Neuron (in vitro differentiated cells): Measurements from ENCODE around the gene PPARA.
"Not testable (repeated sequence)": the region's sequence is repeated elsewhere in the genome, so short reads cannot be mapped to it uniquely, and the experiment has no call there.

Experiments used
- H2AFZ ChIP-seq: one replicate; pipeline ENCODE4 v1.6.1; 2013; ENCODE audit warnings: low read depth, mild to moderate bottlenecking, inconsistent platforms, low read length, moderate library complexity
- H3K27me3 ChIP-seq: one replicate; pipeline ENCODE4 v1.6.1; 2013; ENCODE audit warnings: low read length; ENCODE audit not compliant: insufficient read depth
- H3K36me3 ChIP-seq: one replicate; pipeline ENCODE4 v1.6.1; 2013; ENCODE audit warnings: low read length; ENCODE audit not compliant: insufficient read depth
- H3K4me1 ChIP-seq: one replicate; pipeline ENCODE4 v1.6.1; 2013; ENCODE audit warnings: low read length; ENCODE audit not compliant: insufficient read depth
- H3K4me3 ChIP-seq: 2 replicates; pipeline ENCODE4 v1.5.1; 2013; ENCODE audit warnings: mild to moderate bottlenecking, low read length, moderate library complexity
- H3K9me3 ChIP-seq: one replicate; pipeline ENCODE4 v1.6.1; 2013; ENCODE audit warnings: low read length

PPARA gene

GRCh38 chr22:46185283-46185682 is 35.0 kb downstream of the PPARA start:
- Histone ChIP-seq H3K4me3 (no peak overlapping the region), H2AFZ (no peak overlapping the region), H3K9me3 (peaks cover 9% of the 10 kb centered on the region), H3K27me3 (no peaks in the 10 kb centered on the region), H3K36me3 (no peaks in the 10 kb centered on the region), H3K4me1 (no peaks in the 10 kb centered on the region)

DNA sequence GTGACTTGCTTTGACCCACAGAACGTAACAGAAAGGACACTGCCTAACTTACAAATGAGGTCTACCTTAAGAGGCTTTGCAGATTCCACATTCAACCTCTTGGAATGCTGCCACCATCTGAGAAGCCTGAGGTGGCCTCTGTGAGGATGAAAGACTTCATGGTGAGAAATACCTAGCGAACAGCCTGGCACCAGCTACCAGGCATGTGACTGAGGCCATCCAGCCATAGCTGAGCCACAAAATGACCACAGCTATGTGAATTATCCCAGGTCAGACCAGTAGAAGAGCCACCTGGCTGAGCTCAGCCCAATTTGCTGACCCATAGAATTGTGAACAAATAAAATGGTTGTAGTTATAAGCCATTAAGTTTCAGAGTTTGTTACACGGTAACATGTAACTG is 37.5 kb downstream of the PPARA start:
- H2AFZ ChIP-seq: no peak overlapping the region
- no peak overlapping the region for H3K4me3 ChIP-seq
- no peaks in the 10 kb centered on the region for H3K27me3 ChIP-seq
- H3K36me3 ChIP-seq: no peaks in the 10 kb centered on the region
- no peaks in the 10 kb centered on the region for H3K4me1 ChIP-seq
- H3K9me3 ChIP-seq: no peaks in the 10 kb centered on the region

DNA sequence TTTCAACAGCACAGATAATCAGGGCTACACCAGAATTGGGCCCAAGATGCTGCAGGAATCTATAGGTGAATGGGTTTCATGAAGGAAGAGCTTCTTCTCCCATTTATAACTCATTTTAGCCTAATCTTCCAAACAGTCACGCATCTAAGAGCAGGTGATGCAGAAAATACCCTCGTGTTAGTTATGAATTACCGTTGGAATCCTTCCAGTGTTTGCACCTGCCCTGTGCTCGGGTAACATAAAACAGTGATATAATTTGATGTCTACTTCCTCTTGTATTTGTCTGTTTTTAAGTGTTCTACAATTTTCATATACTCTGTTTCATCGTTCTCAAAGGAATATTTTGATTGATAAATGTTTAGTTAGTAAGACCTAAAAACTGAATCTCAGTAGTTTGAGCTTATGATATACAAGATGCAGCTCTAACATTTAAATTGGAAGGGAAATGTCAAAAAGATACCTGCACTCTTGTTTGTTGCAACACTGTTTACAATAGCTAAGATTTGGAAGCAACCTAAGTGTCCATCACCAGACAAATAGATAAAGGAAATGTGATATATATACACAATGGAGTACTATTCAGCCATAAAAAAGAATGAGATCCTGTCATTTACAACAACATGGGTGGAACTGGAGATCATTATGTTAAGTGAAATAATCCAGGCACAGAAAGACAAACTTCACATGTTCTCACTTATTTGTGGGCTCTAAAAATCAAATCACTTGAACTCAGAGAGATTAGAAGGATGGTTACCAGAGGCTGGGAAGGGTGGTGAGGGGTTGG is 42.1 kb downstream of the PPARA start:
- Histone ChIP-seq H2AFZ (no peak overlapping the region), H3K27me3 (no peaks in the 10 kb centered on the region), H3K4me3 (no peak overlapping the region), H3K9me3 (no peaks in the 10 kb centered on the region), H3K36me3 (no peaks in the 10 kb centered on the region), H3K4me1 (no peaks in the 10 kb centered on the region)

DNA sequence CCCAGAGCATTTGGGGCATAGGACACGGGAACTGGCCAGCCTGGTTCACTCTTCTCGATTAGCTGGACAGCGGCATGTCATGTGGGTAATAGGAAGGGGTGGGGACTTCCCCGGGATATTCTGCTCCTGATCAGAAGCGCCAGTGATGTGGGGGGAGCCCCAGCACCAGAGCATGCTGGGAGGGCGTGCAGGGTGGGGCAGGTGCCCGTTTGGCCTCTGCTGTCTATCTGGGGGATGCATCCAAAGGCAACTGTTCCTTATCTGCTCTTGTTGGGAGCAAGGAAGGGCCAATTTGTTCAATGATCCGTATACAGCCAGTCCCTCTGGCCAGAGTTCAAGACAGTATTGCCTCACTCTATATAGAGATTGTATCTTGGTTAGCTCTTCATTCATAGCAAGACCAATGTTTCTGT is 43.6 kb downstream of the PPARA start:
- Histone ChIP-seq H3K4me1 (no peaks in the 10 kb centered on the region), H3K9me3 (no peaks in the 10 kb centered on the region), H3K4me3 (no peak overlapping the region), H2AFZ (no peak overlapping the region), H3K36me3 (no peaks in the 10 kb centered on the region), H3K27me3 (no peaks in the 10 kb centered on the region)

DNA sequence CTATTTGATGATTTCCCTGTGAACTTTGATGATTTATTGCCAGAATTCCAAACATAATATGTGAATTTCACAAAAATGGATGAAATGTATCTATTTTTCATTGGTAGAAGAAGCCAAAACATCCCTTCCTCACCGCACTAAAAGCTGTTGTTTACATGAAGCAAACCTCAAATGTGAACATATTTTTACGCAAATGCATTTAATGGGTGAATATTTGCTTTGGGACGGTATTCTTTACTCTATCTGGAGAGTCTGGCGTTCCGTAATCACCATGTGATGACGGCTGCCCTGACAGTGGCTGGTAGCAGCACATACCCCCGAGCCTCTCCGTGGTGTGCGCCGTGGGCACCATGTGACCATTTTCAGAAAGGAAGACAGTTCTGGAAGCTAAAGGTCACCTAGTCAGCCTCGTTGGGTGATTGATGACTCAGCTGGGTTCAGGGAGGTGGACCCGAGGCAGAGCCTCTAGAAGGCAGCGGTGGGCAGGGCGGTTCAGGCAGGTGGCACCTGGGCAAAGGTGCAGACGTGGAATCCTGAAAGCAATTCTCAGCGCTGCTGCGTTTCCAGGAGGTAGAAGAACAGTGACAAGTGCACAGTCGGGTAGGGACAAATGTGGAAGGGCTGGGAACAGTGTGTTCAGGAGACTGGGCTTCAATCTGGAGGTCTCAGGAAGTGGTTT is 45.3 kb downstream of the PPARA start:
- Histone ChIP-seq H3K27me3 (no peaks in the 10 kb centered on the region), H3K4me3 (no peak overlapping the region), H3K4me1 (no peaks in the 10 kb centered on the region), H3K36me3 (no peaks in the 10 kb centered on the region), H3K9me3 (no peaks in the 10 kb centered on the region), H2AFZ (no peak overlapping the region)

GRCh38 chr22:46196278-46196677 is 46.0 kb downstream of the PPARA start:
- peaks cover under 1% of the 10 kb centered on the region for H3K9me3 ChIP-seq

DNA sequence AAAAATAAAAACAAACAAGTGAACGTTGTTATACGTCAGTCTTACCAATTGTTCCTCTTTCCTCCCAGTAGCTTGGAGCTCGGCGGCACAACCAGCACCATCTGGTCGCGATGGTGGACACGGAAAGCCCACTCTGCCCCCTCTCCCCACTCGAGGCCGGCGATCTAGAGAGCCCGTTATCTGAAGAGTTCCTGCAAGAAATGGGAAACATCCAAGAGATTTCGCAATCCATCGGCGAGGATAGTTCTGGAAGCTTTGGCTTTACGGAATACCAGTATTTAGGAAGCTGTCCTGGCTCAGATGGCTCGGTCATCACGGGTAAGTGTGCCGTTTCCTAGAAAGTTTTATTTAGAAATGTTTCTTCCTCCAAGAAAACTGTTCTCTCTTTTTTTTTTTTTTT is 47.9 kb downstream of the PPARA start:
- no peaks in the 10 kb centered on the region for H3K4me1 ChIP-seq
- H3K27me3 ChIP-seq: no peaks in the 10 kb centered on the region
- no peaks in the 10 kb centered on the region for H3K36me3 ChIP-seq
- H3K9me3 ChIP-seq: peaks cover 2% of the 10 kb centered on the region
- H3K4me3 ChIP-seq: no peak overlapping the region
- no peak overlapping the region for H2AFZ ChIP-seq

More at GRCh38 chr22:46196278-46196677, 46.0 kb downstream of the PPARA start:
- Histone ChIP-seq H3K4me3 (no peak overlapping the region), H3K4me1 (no peaks in the 10 kb centered on the region), H2AFZ (no peak overlapping the region), H3K27me3 (no peaks in the 10 kb centered on the region), H3K36me3 (no peaks in the 10 kb centered on the region)

DNA sequence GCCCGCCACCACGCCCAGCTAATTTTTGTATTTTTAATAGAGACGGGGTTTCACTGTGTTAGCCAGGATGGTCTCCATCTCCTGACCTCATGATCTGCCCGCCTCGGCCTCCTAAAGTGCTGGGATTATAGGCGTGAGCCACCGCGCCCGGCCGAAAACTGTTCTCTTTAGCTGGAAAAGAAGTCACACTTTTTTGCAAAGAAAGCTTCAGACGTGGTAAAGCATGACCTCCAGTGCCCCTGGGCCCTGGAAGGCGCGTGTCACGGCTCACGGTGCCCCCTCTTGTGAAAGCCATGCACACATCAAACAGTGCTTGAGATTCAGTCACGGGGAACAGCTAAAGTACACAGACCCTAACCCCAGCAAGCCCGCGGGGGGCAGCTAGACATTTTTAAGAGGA is 48.5 kb downstream of the PPARA start:
- not testable (repeated sequence) for H2AFZ ChIP-seq, H3K27me3 ChIP-seq, H3K4me3 ChIP-seq, H3K36me3 ChIP-seq, H3K4me1 ChIP-seq, H3K9me3 ChIP-seq

- Histone ChIP-seq H3K9me3 (peaks cover 6% of the 10 kb centered on the region), H3K4me3 (no peak overlapping the region), H3K27me3 (no peaks in the 10 kb centered on the region)
Observed at GRCh38 chr22:46201059-46201757, 50.9 kb downstream of the PPARA start.

DNA sequence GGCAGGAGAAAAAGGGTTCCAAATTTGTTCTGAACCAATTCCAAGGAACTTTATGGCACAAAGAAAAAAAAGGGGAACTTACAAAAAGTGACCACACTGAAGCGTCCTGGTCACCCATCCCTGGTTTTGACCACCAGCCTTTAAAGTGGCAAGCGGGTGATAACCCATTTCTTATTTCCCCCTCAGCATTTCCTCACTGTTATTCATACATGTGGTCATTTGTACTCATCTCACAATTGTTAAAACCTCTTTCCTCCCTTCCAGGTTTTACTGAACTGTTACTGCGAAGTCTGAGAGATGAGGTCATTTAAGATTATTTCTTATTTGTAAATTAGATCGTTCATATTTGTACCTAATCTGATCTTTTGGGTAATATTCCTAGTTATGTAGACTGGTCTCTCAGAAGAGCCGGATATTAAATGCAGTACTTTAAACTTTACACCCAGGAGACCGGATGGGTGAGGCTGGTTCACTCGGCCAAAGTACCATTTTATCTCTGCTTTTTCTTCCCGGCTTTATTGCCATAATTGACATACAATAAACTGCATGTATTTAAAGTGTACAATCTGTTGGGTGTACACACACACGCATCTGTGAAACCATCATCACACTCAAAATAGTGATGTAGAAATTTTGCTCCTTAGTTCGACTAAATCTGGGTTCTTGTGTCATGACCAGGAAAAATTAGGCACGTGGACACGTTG is 52.7 kb downstream of the PPARA start:
- Histone ChIP-seq H3K27me3 (no peaks in the 10 kb centered on the region), H2AFZ (no peak overlapping the region), H3K36me3 (no peaks in the 10 kb centered on the region), H3K4me3 (no peak overlapping the region), H3K9me3 (peaks cover 7% of the 10 kb centered on the region), H3K4me1 (no peaks in the 10 kb centered on the region)

More at GRCh38 chr22:46201059-46201757, 50.9 kb downstream of the PPARA start:
- no peak overlapping the region for H2AFZ ChIP-seq
- H3K36me3 ChIP-seq: no peaks in the 10 kb centered on the region
- no peaks in the 10 kb centered on the region for H3K4me1 ChIP-seq

- Histone ChIP-seq H3K9me3 (peaks cover 9% of the 10 kb centered on the region), H3K4me3 (no peak overlapping the region), H2AFZ (no peak overlapping the region), H3K36me3 (no peaks in the 10 kb centered on the region), H3K4me1 (no peaks in the 10 kb centered on the region), H3K27me3 (no peaks in the 10 kb centered on the region)
Observed at GRCh38 chr22:46203601-46203980, 53.3 kb downstream of the PPARA start.

- no peak overlapping the region for H3K4me3 ChIP-seq
- H3K27me3 ChIP-seq: no peaks in the 10 kb centered on the region
- peaks cover 11% of the 10 kb centered on the region for H3K9me3 ChIP-seq
- H3K36me3 ChIP-seq: no peaks in the 10 kb centered on the region
- H3K4me1 ChIP-seq: no peaks in the 10 kb centered on the region
- no peak overlapping the region for H2AFZ ChIP-seq
Observed at GRCh38 chr22:46209262-46209661, 58.9 kb downstream of the PPARA start.

DNA sequence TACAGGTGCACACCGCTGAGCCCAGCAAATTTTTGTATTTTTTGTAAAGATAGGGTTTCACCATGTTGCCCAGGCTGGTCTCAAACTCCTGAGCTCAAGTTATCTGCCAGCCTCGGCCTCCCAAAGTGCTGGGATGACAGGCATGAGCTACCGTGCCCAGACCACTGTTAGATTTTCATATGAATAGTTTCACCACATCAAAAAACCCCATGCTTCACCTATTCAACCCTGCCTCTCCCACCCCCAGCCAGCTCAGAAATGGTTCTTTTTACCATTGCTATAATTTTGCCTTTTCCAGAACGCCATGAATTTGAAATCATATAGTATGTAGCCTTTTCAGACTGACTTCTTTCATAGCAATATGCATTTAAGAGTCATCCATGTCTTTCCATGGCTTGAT is 61.9 kb downstream of the PPARA start:
- Histone ChIP-seq H2AFZ (no peak overlapping the region), H3K9me3 (peaks cover 9% of the 10 kb centered on the region), H3K4me1 (no peaks in the 10 kb centered on the region), H3K27me3 (no peaks in the 10 kb centered on the region), H3K4me3 (no peak overlapping the region), H3K36me3 (no peaks in the 10 kb centered on the region)
